HCT116 (cell line): Measurements from ENCODE around the gene RCOR3. TPM values are rescaled to one million over a fixed set of nuclear protein-coding genes. Genes with fewer than 3 reads are reported as not detected.

Source experiments
- ATAC-seq: fragments of 200-7000 bp; cut with Tn5 transposase; 2 replicates; pipeline ENCODE4 v1.9.1; 2020; ENCODE audit warnings: mild to moderate bottlenecking, moderate library complexity
- BruUV-seq: library from RNA; stranded (reverse); fragments of 400-500 nt; replicated peaks from 2 replicates; lab custom pipeline; 2021; lab: Mats Ljungman, UMichigan
- CTCF ChIA-PET: fragments of 300-600 bp; sonication (Branson Sonifier 250); formaldehyde crosslinking; loops from one replicate; lab custom pipeline; 2021; ENCODE audit warnings: antibody characterized with exemption; lab: Charles Lee
- POLR2A ChIA-PET: fragments of 300-600, 350-600 bp; sonication (Branson Sonifier 250); formaldehyde crosslinking; loops from one replicate; lab custom pipeline; 2021; ENCODE audit warnings: antibody characterized with exemption; lab: Charles Lee
- RAD21 ChIA-PET, 2 experiments: fragments of 300-600 bp; sonication (Branson Sonifier 250); formaldehyde crosslinking; loops; one replicate each; lab custom pipeline; 2023; ENCODE audit warnings: low total read pairs in 2 of 2; ENCODE audit not compliant: uncharacterized antibody in 2 of 2, unreplicated experiment in 2 of 2, low non-redundant PET in 1 of 2; lab: Charles Lee
- DNase-seq: peaks from one replicate; pipeline ENCODE4 v3.0.0-alpha.2; 2010; ENCODE audit warnings: low read depth, low spot score
- H2AFZ ChIP-seq: fragments of 200-600 bp; shearing (Covaris generic), sonication (generic); 2 replicates; pipeline ENCODE4 v1.6.1; 2017; ENCODE audit warnings: low read depth, mixed run types, mixed read lengths, antibody characterized with exemption, low read length; ENCODE audit not compliant: poor library complexity, severe bottlenecking
- H3K27ac ChIP-seq: 2 replicates; pipeline ENCODE4 v1.5.1; 2012; ENCODE audit warnings: low read depth, low read length
- H3K27me3 ChIP-seq: fragments of 200-600 bp; sonication (generic); 2 replicates; pipeline ENCODE4 v1.6.1; 2016; ENCODE audit warnings: mixed run types, low read length, mixed read lengths; ENCODE audit not compliant: insufficient read depth
- H3K36me3 ChIP-seq, 2 experiments: fragments of 200-500 bp in 1 of 2; fragments of 200-600 bp in 1 of 2; sonication (Bioruptor generic) in 1 of 2; sonication (generic) in 1 of 2; 2 replicates each; pipeline versions ENCODE4 v1.5.1 to v1.6.1; 2014 to 2016; ENCODE audit warnings: low read length in 2 of 2, inconsistent platforms in 1 of 2, mixed read lengths in 1 of 2, mixed run types in 1 of 2; ENCODE audit not compliant: insufficient read depth in 2 of 2, control insufficient read depth in 1 of 2
- H3K4me1 ChIP-seq, 2 experiments: fragments of 200-600 bp in 1 of 2; sonication (generic) in 1 of 2; 2 replicates each; pipeline versions ENCODE4 v1.5.1 to v1.6.1; 2012 to 2017; ENCODE audit warnings: low read length in 2 of 2, inconsistent platforms in 1 of 2, mild to moderate bottlenecking in 1 of 2, mixed read lengths in 1 of 2, mixed run types in 1 of 2, moderate library complexity in 1 of 2; ENCODE audit not compliant: insufficient read depth in 2 of 2, control insufficient read depth in 1 of 2
- H3K4me2 ChIP-seq: fragments of 200-600 bp; sonication (generic); 2 replicates; pipeline ENCODE4 v1.6.1; 2017; ENCODE audit warnings: mixed run types, low read length, mixed read lengths
- H3K4me3 ChIP-seq, 2 experiments: fragments of 200-600 bp in 1 of 2; sonication (generic) in 1 of 2; replicated peaks in 1 of 2; 2 replicates each; pipeline ENCODE4 v1.5.1; 2011 to 2016; ENCODE audit warnings: low read length in 2 of 2, control low read depth in 1 of 2, low read depth in 1 of 2, mild to moderate bottlenecking in 1 of 2, mixed read lengths in 1 of 2, mixed run types in 1 of 2
- H3K79me2 ChIP-seq: fragments of 200-600 bp; sonication (generic); 2 replicates; pipeline ENCODE4 v1.6.1; 2017; ENCODE audit warnings: mild to moderate bottlenecking, mixed run types, low read length, moderate library complexity, mixed read lengths; ENCODE audit not compliant: insufficient read depth
- H3K9ac ChIP-seq: fragments of 200-600 bp; sonication (generic); 2 replicates; pipeline ENCODE4 v1.6.1; 2016; ENCODE audit warnings: low read length, mixed read lengths
- H3K9me2 ChIP-seq: fragments of 200-600 bp; sonication (generic), shearing (Covaris generic); 2 replicates; pipeline ENCODE4 v1.6.1; 2017; ENCODE audit warnings: mixed run types, mild to moderate bottlenecking, moderate library complexity; ENCODE audit not compliant: insufficient read depth
- H3K9me3 ChIP-seq, 2 experiments: fragments of 200-500 bp in 1 of 2; fragments of 200-600 bp in 1 of 2; sonication (Bioruptor generic) in 1 of 2; sonication (generic) in 1 of 2; 2 replicates each; pipeline ENCODE4 v1.6.1; 2014 to 2017; ENCODE audit warnings: low read length in 2 of 2, mixed read lengths in 2 of 2, inconsistent platforms in 1 of 2, low read depth in 1 of 2, mild to moderate bottlenecking in 1 of 2, mixed run types in 1 of 2, moderate library complexity in 1 of 2; ENCODE audit not compliant: control insufficient read depth in 1 of 2, insufficient read depth in 1 of 2
- H4K20me1 ChIP-seq: fragments of 200-600 bp; sonication (generic), shearing (Covaris generic); 2 replicates; pipeline ENCODE4 v1.6.1; 2017; ENCODE audit warnings: mixed run types, mild to moderate bottlenecking, moderate library complexity; ENCODE audit not compliant: insufficient read depth
- CBX3 ChIP-seq: IDR thresholded peaks from 2 replicates; pipeline ENCODE4 v1.6.1; 2012; ENCODE audit warnings: low read depth
- CEBPB ChIP-seq: IDR thresholded peaks from 2 replicates; pipeline ENCODE4 v1.6.1; 2012; ENCODE audit warnings: low read depth
- EGR1 ChIP-seq: IDR thresholded peaks from 2 replicates; pipeline ENCODE4 v1.6.1; 2012; ENCODE audit warnings: low read depth
- ELF1 ChIP-seq: IDR thresholded peaks from 2 replicates; pipeline ENCODE4 v1.6.1; 2012; ENCODE audit warnings: low read depth, borderline replicate concordance
- EZH2 ChIP-seq: fragments of 200-600 bp; sonication (generic); IDR thresholded peaks from 2 replicates; pipeline ENCODE4 v1.6.1; 2017; ENCODE audit warnings: antibody characterized with exemption, mixed run types
- EZH2phosphoT487 ChIP-seq: fragments of 200-600 bp; IDR thresholded peaks from 2 replicates; pipeline ENCODE4 v1.6.1; 2018; ENCODE audit warnings: antibody characterized with exemption, borderline replicate concordance
- JUND ChIP-seq: IDR thresholded peaks from 2 replicates; pipeline ENCODE4 v1.6.1; 2012
- POLR2A ChIP-seq: IDR thresholded peaks from 2 replicates; pipeline ENCODE4 v1.7.0; 2011; ENCODE audit warnings: borderline replicate concordance; ENCODE audit not compliant: insufficient read depth, insufficient read length; ENCODE audit errors: extremely low read depth
- POLR2AphosphoS5 ChIP-seq: IDR thresholded peaks from 2 replicates; pipeline ENCODE4 v1.6.1; 2011; ENCODE audit warnings: mild to moderate bottlenecking, low read depth, low read length, moderate library complexity
- SP1 ChIP-seq: IDR thresholded peaks from 2 replicates; pipeline ENCODE4 v1.6.1; 2012; ENCODE audit warnings: low read depth
- SRF ChIP-seq: IDR thresholded peaks from 2 replicates; pipeline ENCODE4 v1.6.1; 2012; ENCODE audit warnings: low read depth
- TCF7L2 ChIP-seq: IDR thresholded peaks from 2 replicates; pipeline ENCODE4 v1.7.0; 2011; ENCODE audit warnings: borderline replicate concordance, inconsistent platforms; ENCODE audit not compliant: insufficient read depth, insufficient read length; ENCODE audit errors: extremely low read depth
- intact Hi-C: fragments of 100-400 bp; cut with micrococcal nuclease; formaldehyde crosslinking; loops from 2 replicates; pipeline ENCODE4 v1.10.0; 2022
- total RNA-seq: library from RNA; stranded (reverse); gene quantifications from one replicate; pipeline ENCODE4 v1.2.1, GENCODE V29; 2021; ENCODE audit not compliant: unreplicated experiment
- TF ChIP-seq, protein P1 (sequence below), 3 experiments: fragments of 200-600 bp in 1 of 3; sonication (generic) in 1 of 3; IDR thresholded peaks in 2 of 3; conservative IDR thresholded peaks in 1 of 3; 2 replicates each; pipeline ENCODE4 v1.5.1; 2012 to 2017; ENCODE audit warnings: low read depth in 2 of 3, low read length in 2 of 3, antibody characterized with exemption in 1 of 3, borderline replicate concordance in 1 of 3, control low read depth in 1 of 3, mild to moderate bottlenecking in 1 of 3, mixed read lengths in 1 of 3, mixed run types in 1 of 3, moderate library complexity in 1 of 3; ENCODE audit not compliant: insufficient read depth in 1 of 3
- TF ChIP-seq, protein P2 (sequence below): IDR thresholded peaks from 2 replicates; pipeline ENCODE4 v1.6.1; 2012
- TF ChIP-seq, protein P3 (sequence below): IDR thresholded peaks from 2 replicates; pipeline ENCODE4 v1.6.1; 2011; ENCODE audit warnings: mild to moderate bottlenecking, low read length, moderate library complexity; ENCODE audit not compliant: insufficient replicate concordance; ENCODE audit errors: extremely low read depth

RCOR3 gene
- total RNA-seq, 1 experiment from 2014 or later: 25.7 TPM

DNA sequence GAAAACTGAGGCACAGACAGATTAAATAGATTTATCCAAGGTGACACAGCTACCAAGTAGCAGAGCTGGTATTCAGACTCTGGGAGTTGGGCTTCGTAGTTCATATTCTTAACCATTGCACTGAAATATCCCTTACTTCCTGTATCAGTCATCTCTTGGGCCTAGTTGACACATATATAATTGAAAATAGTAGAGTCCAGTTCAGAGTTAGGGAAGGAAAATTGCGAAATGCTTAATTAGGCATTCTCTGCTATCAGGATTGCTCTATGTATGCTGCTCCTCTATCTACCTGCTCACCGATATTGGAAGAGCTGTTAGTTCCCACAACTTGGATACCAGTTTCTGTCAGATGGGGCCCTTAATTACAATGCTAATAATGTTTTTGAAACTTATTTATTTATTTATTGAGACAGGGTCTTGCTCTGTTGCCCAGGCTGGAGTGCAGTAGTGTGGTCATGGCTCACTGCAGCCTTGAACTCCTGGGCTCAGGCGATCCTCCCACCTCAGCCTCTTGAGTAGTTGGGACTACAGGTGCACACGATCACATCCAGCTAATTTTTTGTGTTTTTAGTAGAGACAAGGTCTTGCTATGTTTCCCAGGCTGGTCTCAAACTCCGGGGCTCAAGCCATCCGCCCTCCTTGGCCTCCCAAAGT lies 8.2 kb downstream of the RCOR3 start:
- no peak overlapping the region for H3K4me3 ChIP-seq
- no peak overlapping the region for H2AFZ ChIP-seq
- POLR2A ChIA-PET: no interaction called here
- no peak overlapping the region for H3K4me2 ChIP-seq
- intact Hi-C loops: no loop called here
- RAD21 ChIA-PET: no interaction called here
- CTCF ChIA-PET: no interaction called here
- no peaks in the 10 kb centered on the region for H3K9me2 ChIP-seq
- H4K20me1 ChIP-seq: no peaks in the 10 kb centered on the region
- DNase-seq (no peak), ATAC-seq (no peak)
- TF ChIP-seq SP1: no peak
- no peak for TF ChIP-seq JUND
- TF ChIP-seq TCF7L2: no peak
- TF ChIP-seq CEBPB: no peak
- no peak for TF ChIP-seq POLR2A
- no peak for TF ChIP-seq EGR1
- TF ChIP-seq, protein P1, sequence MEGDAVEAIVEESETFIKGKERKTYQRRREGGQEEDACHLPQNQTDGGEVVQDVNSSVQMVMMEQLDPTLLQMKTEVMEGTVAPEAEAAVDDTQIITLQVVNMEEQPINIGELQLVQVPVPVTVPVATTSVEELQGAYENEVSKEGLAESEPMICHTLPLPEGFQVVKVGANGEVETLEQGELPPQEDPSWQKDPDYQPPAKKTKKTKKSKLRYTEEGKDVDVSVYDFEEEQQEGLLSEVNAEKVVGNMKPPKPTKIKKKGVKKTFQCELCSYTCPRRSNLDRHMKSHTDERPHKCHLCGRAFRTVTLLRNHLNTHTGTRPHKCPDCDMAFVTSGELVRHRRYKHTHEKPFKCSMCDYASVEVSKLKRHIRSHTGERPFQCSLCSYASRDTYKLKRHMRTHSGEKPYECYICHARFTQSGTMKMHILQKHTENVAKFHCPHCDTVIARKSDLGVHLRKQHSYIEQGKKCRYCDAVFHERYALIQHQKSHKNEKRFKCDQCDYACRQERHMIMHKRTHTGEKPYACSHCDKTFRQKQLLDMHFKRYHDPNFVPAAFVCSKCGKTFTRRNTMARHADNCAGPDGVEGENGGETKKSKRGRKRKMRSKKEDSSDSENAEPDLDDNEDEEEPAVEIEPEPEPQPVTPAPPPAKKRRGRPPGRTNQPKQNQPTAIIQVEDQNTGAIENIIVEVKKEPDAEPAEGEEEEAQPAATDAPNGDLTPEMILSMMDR (IDR thresholded peaks at IDR 0.05 in 2 of 3, conservative IDR thresholded peaks at IDR 0.05 in 1 of 3; ENCODE audit: borderline replicate concordance in 1 of 3, insufficient read depth in 1 of 3, low read depth in 2 of 3, low read length in 2 of 3): no peak
- TF ChIP-seq, protein P2, sequence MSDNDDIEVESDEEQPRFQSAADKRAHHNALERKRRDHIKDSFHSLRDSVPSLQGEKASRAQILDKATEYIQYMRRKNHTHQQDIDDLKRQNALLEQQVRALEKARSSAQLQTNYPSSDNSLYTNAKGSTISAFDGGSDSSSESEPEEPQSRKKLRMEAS: no peak
- no peaks in the 10 kb centered on the region for H3K4me1 ChIP-seq
- BruUV-seq: no TSS peak
- no peaks in the 10 kb centered on the region for H3K9me3 ChIP-seq
- no peak overlapping the region for H3K9ac ChIP-seq
- H3K27me3 ChIP-seq: no peaks in the 10 kb centered on the region
- no peak overlapping the region for H3K27ac ChIP-seq
- peaks cover 9 to 11% of the 10 kb centered on the region in 2 experiments; a peak in 3 of 4 replicates for H3K36me3 ChIP-seq
- peaks cover 2% of the 10 kb centered on the region; the same call in 1 of the 2 replicates for H3K79me2 ChIP-seq

DNA sequence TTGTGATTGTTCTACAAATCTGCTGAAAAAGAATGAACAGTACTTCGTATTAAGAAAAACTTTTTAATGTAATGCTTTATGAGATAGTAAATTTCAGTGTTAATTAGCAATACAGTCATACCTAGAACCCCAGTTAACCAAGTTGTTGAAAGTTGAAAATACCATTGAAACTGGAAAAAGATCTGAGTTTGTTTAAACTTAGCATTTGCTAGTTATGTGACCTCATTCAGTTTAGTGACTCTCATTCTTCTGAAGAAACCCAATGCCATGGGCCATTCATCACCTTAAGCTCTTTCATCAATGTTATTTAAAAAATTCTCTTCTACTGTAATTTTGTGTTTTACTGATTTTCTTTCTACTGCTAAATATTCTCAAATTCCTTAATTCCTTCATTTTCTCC lies 20.2 kb downstream of the RCOR3 start:
- no peak for ATAC-seq
- Histone ChIP-seq H3K9me2 (no peaks in the 10 kb centered on the region), H2AFZ (no peak overlapping the region), H3K4me3 (no peak overlapping the region), H3K36me3 (peaks cover 9 to 30% of the 10 kb centered on the region in 2 experiments), H3K27me3 (no peaks in the 10 kb centered on the region), H3K9ac (no peak overlapping the region), H3K27ac (no peak overlapping the region), H3K79me2 (no peaks in the 10 kb centered on the region), H3K4me1 (no peaks in the 10 kb centered on the region), H3K9me3 (no peaks in the 10 kb centered on the region), H3K4me2 (no peak overlapping the region), H4K20me1 (peaks cover 5% of the 10 kb centered on the region)
- CTCF ChIA-PET: no interaction called here
- BruUV-seq: no TSS peak
- RAD21 ChIA-PET: no interaction called here
- intact Hi-C loops: no loop called here
- POLR2A ChIA-PET: no interaction called here
- DNase-seq: no peak
- TF ChIP-seq ELF1 (no peak), EZH2phosphoT487 (no peak), EZH2 (no peak), CEBPB (no peak), POLR2AphosphoS5 (no peak), JUND (no peak), CBX3 (no peak), POLR2A (no peak), SP1 (no peak), SRF (no peak), TCF7L2 (no peak)
- TF ChIP-seq, protein P3, sequence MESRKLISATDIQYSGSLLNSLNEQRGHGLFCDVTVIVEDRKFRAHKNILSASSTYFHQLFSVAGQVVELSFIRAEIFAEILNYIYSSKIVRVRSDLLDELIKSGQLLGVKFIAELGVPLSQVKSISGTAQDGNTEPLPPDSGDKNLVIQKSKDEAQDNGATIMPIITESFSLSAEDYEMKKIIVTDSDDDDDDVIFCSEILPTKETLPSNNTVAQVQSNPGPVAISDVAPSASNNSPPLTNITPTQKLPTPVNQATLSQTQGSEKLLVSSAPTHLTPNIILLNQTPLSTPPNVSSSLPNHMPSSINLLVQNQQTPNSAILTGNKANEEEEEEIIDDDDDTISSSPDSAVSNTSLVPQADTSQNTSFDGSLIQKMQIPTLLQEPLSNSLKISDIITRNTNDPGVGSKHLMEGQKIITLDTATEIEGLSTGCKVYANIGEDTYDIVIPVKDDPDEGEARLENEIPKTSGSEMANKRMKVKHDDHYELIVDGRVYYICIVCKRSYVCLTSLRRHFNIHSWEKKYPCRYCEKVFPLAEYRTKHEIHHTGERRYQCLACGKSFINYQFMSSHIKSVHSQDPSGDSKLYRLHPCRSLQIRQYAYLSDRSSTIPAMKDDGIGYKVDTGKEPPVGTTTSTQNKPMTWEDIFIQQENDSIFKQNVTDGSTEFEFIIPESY: no peak
- TF ChIP-seq, protein P2: no peak
